GM21723 (cell line): Measurements from ENCODE around the gene NPAS2.

Experiments used
- ATAC-seq: cut with Tn5 transposase; IDR thresholded peaks from one replicate; pipeline ENCODE4 v1.9.1; 2021; ENCODE audit warnings: mild to moderate bottlenecking, moderate library complexity; ENCODE audit not compliant: unreplicated experiment

The NPAS2 gene

DNA sequence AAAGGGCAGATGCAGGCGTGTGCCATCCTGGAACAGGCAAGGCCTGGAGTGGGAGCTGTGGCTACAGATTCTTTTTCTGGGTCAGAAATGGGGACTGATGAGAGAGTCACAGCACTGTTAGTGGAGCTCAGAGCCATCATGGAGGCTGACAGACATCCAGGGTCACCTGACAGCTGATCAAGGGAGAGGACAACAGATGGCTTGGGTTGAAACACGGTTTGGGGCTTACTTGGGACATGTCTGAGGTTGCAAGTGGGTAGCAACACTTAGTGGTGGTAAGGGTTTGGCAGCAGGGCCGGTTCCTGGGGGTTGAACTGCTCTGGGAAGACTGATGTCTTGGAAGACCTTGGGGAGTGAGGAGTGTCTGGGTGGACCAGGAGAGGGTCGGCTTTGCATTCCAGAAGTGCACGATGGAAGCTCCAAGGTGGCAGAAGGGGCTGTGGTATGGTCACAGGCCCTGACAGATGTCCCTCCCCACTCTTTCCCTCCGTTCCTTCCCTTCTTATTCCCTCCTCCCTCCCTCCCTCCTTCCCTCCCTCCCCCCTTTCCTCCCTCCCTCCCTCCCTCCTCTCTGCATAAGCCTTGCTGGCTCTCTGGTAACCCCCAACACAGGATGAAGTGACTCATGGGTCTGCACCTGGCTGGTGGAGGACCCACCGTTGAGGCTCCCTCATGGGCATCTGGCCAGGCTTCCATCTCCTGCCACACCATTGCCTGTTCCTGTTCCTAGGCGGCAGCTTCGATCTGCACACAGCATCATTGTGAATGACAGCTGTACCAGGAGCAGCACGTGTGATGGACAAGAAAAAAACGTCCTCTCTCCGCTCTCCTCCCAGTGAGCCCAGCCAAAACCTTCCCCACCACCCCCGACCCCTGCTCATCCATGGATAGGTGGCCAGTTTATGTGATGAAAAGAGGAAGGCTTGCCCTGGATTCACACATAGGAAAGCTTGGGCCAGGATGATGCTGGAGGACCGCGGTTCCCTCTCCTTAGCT lies 118.4 kb downstream of the NPAS2 start:
- ATAC-seq, result no peak

DNA sequence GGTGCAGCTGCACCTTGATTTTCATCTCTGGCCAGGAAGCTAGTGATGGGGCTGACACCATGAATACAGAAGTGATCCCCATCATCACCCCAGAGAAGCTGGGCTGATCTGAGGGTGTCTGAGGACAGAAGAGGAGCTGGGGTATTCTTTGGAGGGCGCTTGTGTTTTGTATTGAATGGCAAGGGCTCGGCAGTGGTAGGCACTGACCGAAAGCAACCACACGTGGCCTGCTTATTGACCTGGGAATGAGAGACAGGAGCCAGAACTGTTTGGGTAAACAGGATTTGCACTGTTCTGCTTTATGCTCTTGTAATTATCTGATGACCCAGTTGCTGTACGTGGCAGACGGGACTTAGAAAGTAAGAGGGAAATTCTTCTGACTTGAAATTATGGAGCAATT lies 119.5 kb downstream of the NPAS2 start:
- ATAC-seq, result no peak

DNA sequence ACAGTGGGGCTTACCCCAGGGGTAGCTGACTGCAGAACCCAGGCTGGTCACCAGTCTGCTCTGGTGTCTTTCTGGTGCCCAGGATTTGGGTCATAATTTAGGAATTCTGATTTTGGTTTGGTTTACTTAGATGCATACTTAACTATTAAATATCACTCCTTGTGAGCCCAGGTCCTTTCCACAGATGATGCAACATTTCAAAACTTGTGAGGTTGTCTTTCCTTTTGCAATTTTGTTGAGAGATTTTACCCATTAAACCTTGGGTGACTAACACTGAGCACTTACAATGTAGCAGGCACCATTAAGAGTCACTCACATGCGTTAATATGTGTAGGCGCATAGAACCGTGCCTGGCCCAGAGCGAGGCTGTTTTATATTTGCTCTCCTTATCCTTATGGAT lies 120.3 kb downstream of the NPAS2 start:
- no peak for ATAC-seq

DNA sequence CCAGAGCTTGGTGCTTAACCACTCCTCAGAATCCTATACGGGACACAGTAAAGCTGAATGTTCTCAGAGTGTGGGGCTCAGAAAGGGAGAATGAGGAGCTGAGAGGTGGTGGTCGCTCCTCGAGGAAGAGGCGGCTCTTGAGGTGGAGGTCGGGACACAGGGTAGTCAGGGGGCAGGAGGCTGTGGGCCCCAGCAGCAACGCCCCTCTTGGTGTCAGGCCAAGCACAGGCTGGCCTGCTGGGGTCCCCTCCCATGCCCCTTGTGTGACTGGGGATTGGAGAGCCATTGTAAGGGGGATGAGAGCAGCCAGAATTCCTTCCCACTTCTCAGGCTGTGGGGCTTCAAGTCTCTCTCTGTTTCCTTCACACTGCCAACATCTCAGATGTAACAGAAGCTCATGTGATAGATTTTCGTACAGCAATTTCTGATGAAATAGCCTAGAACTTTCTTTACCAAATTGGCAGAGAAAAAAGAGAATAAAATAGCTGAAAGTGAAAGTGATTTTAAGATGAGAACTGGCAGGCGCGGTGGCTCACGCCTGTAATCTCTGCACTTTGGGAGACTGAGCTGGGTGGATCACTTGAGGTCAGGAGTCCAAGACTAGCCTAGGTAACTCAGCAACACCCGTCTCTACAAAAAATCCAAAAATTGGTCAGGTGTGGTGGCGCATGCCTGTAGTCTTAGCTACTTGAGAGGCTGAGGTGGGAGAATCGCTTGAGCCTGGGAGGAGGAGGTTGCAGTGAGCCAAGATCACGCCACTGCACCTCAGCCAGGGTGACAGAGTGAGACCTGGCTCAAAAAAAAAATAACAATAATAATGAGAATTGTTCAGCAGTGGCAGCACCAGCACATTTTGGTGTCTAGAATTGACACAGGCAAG lies 121.1 kb downstream of the NPAS2 start:
- ATAC-seq, result no peak

DNA sequence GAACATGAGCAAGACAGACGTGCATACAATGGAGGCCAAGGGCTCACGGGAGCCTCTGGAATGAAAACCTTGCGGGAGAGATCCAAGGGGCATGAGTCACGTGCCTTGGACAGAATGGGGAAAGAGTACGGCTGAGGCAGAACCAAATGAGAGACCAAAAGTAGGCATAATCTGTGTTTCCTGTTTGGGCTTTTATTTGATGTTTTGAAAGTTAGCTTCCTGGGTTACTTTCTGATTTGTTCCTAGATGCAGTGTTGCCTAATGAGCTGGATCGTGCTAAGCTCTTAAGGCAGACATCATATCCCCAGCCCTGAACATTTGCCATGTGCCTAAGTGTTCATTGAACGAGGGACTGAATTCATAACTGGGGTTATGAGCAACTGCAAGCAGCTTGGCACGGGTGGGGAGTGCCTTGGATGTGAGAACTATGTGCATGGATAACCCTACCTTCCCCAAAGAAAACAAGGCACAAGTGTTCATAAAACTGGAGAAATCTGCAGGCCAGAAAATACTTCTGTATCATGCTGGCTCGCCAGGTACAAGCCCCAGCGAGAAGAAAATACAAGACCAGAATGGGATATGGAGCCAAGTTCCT lies 121.8 kb downstream of the NPAS2 start:
- ATAC-seq, result no peak

DNA sequence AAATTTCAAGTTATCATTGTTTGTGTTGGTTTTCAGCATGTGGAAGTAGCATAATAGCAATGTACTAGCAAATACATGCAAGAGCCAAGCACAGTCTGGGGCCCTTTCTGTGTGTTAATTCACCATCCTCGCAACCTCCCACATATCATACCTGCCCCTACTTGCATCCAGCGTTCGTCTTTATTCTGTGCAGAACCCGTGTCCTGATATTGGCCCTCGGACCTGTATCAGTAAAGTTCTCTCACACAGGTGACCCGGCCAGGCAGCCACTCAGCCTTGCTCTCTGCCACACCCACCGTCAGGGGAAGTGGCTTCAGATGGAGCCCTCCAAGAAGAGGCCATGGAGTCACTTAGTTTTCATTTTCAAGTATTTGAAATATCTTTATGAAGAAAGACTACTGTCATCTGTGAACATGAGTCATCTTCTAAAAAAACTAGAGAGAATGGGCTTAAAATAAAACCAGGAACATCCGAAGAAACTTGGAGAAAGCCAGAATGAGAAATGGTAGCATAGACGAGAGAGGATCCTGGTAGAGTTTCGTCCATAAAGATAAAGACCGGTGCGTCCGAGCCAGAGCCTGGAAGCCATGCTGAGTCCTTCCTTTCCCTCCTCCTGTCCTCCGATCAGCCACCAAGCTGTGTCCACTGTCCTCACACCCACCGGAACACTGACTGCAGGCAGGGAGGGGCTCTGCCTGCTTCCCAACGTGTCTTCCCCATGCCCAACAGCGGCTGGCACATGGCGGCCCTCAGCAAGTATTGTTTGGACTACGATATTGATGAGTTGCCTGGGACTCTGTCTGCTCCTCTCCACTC lies 124.9 kb downstream of the NPAS2 start:
- no peak for ATAC-seq

GRCh38 chr2:100945433-100945740 lies 125.4 kb downstream of the NPAS2 start:
- no peak for ATAC-seq

DNA sequence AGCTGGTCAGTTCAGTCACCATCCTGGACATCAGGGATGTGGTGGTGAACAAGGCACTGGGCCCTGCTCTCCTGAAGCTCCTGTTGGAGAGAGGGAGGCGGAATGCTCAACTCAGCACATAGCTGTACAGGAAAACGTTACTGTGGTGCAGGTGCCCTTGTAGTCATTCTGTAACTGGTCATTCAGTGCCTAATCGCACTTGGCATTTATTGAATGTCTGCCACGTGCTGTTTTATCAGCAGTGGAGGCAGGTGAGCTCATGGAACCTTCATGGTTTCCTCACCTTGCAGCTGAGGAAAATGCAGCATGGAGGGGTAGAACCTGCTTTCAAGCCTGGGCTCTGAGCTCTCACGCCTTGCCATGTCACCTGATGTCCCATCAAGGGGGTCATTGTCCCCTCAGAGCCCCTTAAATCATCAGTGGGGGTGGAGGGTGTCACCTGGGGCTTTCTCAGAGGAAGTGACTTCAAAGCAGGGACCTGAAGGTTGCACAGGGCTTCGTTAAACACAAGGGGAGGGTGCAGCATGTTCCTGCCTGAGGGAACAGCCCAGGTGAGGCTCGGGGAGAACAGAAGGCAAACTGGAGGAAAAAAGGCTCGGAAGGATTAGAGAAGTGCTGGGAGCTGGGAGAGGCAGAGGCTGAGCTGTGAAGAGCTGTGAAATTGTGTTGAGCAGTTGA lies 126.1 kb downstream of the NPAS2 start:
- no peak for ATAC-seq

DNA sequence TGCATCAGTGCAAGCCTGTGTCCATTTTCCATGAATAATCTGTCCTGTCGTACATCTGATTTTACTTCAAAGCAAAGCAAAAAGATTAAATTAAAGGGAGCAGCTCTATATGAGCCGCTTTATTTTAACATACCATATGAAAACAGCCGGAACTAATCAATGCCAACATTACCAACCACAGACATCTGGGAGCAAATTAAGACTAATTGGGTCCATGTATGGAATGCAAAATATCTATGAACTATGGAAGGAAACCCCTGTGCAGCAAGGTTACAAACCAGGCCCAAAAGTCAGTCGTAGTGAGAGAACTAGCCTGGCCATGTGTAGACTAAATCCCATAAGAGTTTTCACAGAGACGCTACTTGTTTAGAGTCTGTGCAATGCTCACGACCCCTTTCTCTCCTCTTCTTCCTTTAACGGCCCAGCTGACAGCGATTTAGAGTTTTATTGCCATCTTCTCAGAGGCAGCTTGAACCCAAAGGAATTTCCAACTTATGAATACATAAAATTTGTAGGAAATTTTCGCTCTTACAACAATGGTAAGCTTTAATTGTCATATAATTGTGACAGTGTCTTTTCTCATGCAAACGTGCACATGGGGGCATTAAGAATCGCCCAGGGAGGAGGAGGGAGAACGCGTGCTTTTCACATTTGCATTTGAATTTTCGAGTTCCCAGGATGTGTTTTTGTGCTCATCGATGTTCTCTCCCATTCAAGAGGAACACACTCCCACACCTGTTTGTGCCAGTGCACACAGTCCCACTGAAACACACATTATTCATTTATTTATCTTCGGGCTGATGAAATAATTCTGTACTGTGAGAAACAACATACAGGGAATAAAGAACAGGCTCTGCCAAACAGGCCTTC lies 129.2 kb downstream of the NPAS2 start:
- ATAC-seq, result no peak

GRCh38 chr2:100952512-100952911 lies 132.6 kb downstream of the NPAS2 start:
- no peak for ATAC-seq

- ATAC-seq, result no peak
Observed at GRCh38 chr2:100953406-100954043, 133.6 kb downstream of the NPAS2 start.

DNA sequence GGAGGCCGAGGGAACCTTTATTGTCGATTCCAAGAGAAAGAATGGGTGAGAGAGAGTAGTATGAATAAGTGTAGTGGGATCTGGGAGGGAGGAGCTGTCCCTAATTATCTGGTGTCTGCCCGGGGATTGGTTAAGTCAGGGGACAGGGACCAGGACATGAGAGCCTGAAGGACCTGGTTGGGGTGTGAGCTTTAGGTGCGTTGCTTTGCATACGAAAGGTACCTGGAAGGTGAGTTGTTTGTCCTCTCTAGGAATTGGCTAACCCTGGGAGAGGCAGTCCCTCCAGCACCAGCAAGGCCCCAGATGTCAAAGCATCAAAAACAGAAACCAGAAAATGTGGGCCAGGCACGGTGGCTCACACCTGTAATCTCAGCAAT lies 134.1 kb downstream of the NPAS2 start:
- no peak for ATAC-seq

DNA sequence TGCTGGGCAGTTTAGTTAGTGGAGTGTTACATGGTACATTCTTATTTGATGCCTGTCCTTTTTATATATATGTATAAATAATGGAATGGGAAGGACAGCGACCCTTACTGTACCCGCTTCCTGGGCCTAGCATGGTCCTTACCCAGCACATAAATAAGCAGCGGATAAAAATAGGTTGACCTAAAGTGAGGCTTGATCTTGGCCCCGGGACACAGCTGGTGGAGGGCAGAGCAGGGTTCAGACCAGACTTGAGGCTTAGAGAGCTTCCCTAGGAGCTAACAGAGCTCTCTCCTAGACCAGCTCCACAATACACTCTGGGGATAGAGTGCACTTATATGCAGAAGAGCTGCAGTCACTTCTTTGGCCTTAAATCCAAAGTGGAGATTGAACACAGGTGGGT lies 135.3 kb downstream of the NPAS2 start:
- ATAC-seq, result no peak

DNA sequence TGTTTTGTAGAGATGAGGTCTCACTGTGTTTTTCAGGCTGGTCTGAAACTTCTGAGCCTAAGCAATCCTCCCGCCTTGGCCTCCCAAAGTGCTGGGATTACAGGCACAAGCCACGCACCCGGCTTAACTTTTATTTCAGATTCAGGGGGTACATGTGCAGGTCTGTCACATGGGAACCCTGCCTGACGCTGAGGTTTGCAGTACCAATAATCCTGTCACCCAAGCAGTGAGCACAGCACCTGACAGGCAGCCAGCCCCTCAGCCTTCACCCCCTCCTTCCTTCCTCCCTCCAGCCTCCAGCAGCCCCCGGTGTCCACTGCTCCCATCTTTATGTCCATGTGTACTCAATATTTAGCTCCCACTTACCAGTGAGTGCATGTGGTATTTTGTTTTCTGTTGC lies 136.1 kb downstream of the NPAS2 start:
- no peak for ATAC-seq

- ATAC-seq, result no peak
Observed at GRCh38 chr2:100957996-100958653, 138.2 kb downstream of the NPAS2 start.

DNA sequence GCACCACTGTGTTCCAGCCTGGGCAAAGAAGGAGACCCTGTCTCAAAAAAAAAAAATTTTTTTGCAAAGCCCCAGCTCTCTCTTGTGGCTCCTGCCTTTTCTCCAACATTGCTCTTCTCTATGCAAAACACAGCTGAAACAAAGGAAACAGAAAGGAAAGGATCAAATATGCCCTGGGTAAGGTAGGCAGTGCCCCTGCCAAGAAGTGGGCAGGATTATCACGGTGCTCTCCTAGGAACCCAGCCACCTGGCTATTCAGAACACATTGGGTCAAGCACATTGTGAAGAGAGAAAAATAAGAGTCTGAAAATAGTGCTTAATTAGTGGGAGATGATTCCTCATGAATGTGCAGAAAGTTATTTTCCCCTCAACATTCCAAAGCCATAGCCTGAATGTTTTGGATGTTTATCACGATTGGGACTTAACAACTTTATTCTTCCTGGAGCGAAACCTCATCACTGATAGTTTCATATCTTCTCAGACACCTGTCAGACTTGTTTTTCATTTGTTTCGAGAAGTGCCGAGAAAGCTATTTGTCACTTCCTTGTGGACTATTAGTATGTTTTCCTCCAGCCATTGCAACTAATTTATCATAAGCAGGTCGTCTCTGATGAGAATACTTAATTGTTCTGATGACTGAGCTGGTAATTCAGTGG lies 139.4 kb downstream of the NPAS2 start:
- ATAC-seq, result no peak

DNA sequence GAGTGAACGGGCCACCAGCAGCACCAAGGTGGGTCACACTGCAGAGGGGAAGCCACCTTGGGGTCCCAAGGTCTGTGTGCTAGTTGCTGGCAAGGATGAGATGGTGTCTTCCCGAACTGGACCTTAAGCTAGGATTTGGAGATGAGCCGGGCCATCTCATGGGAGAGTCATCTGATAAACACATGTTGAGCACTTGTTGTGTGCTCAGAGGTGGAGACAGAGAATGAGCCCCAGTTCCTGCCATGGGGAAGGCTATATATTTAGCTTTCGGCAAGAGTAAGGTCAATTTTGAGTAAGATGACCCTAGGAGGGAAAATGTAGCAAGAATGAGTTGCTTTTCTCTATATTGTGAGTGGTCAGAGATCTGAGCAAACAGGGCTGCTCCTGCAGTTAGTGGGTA lies 140.7 kb downstream of the NPAS2 start:
- ATAC-seq, result no peak
